ENCODE data around the gene TENM4.

The TENM4 gene

DNA sequence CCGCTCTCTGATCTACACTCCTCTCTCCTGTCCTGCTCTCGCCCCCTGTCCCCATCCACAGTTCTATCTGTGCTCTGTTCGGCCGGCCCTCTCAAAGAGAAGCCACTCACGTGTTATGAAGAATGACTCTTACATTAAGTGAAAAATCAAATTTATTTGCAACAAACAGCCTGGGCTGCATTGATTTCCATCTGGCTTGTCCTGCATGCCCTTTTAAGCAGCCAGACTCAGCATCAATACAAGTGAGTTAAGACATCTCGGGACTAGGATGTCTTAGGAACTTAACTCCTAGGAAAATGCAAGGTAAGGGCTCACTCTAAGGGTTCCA, 373.5 kb downstream of the TENM4 start:
- no peaks in the 10 kb centered on the region for H3K36me3 ChIP-seq (replicated peaks)
- no peaks in the 10 kb centered on the region for H3K9me3 ChIP-seq
- H3K27me3 ChIP-seq (ENCODE audit: low read depth) = no peaks in the 10 kb centered on the region
- in situ Hi-C loops (cut with MboI; ENCODE audit: low sequenced_read_pairs) = no loop called here
- H3K4me1 ChIP-seq = no peaks in the 10 kb centered on the region
- no peak for DNase-seq (ENCODE audit: low spot score in 2 of 2)
- no peak overlapping the region for H3K4me3 ChIP-seq

- Histone ChIP-seq H3K9me3 (no peaks in the 10 kb centered on the region), H3K4me3 (no peak overlapping the region), H3K27me3 (ENCODE audit: low read depth) (no peaks in the 10 kb centered on the region), H3K36me3 (replicated peaks) (no peaks in the 10 kb centered on the region), H3K4me1 (no peaks in the 10 kb centered on the region)
- in situ Hi-C loops (cut with MboI; ENCODE audit: low sequenced_read_pairs) = no loop called here
- peak in 1 of 2 experiments; percentile 19 for DNase-seq (ENCODE audit: low spot score in 2 of 2)
These were observed 374.1 kb downstream of the TENM4 start for GRCh38 chr11:79066456-79067351.

DNA sequence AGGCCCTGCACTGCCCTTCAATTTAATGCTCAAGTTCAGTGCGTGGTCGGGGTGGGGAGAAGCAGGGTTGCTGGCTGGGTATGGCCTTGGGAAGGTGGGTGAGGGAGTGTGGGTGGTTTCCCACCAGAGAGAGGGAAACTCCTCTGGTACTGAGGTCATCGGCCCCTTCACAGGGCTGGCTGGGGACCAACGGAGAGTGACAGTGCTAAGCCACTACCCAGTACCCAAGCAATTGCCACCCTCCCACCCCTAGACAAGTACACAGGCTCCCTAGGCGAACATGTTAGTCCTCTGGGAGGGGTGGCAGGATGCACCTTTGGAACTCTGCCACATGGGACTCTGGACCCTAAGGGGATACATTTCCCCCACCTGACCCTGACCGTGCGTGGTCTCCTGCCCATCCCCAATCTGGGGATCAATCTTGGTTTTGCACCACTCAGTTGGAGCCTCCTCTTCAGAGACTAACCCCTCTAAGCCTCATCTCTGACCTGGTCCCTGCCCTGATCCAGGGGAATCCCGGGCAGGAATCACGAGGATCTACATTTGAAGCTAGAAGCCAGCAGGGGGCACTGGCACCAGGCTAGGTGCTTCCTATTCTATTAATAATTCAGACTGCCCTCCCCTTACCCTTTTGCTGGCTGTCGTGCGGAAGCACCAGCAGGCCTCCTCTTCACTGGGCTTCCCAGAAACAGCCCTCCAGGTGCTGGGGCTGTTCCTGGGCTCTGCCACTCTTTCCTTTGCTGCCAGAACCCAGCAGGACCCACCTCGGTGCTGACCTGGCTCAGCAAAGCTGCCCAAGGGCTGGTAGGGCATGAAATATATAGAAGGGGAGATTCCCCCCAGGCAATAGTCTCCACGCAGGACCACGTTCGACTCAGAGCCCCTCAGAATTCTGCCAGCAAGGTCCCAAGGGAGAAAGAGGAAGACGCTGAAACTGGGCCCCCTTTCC, 377.7 kb downstream of the TENM4 start:
- peak in 1 of 2 experiments; percentile 42 for DNase-seq (ENCODE audit: low spot score in 2 of 2)
- no peak overlapping the region for H3K4me3 ChIP-seq
- in situ Hi-C loops (cut with MboI; ENCODE audit: low sequenced_read_pairs) = no loop called here
- H3K4me1 ChIP-seq = no peaks in the 10 kb centered on the region
- no peaks in the 10 kb centered on the region for H3K9me3 ChIP-seq
- H3K36me3 ChIP-seq (replicated peaks) = no peaks in the 10 kb centered on the region
- H3K27me3 ChIP-seq (ENCODE audit: low read depth) = no peaks in the 10 kb centered on the region

- in situ Hi-C loops (cut with MboI; ENCODE audit: low sequenced_read_pairs) = no loop called here
- no peaks in the 10 kb centered on the region for H3K4me1 ChIP-seq
- DNase-seq (ENCODE audit: low spot score in 2 of 2) = no peak
These were observed 380.5 kb downstream of the TENM4 start for GRCh38 chr11:79060081-79060953.

GRCh38 chr11:79059141-79059540, 381.7 kb downstream of the TENM4 start:
- Histone ChIP-seq H3K9me3 (no peaks in the 10 kb centered on the region), H3K4me1 (no peaks in the 10 kb centered on the region), H3K4me3 (no peak overlapping the region), H3K27me3 (ENCODE audit: low read depth) (no peaks in the 10 kb centered on the region), H3K36me3 (replicated peaks) (no peaks in the 10 kb centered on the region)
- no peak for DNase-seq (ENCODE audit: low spot score in 2 of 2)
- in situ Hi-C loops (cut with MboI; ENCODE audit: low sequenced_read_pairs) = no loop called here

More at GRCh38 chr11:79060081-79060953, 380.5 kb downstream of the TENM4 start:
- Histone ChIP-seq H3K36me3 (replicated peaks) (no peaks in the 10 kb centered on the region), H3K4me3 (no peak overlapping the region), H3K27me3 (ENCODE audit: low read depth) (no peaks in the 10 kb centered on the region), H3K9me3 (no peaks in the 10 kb centered on the region)

DNA sequence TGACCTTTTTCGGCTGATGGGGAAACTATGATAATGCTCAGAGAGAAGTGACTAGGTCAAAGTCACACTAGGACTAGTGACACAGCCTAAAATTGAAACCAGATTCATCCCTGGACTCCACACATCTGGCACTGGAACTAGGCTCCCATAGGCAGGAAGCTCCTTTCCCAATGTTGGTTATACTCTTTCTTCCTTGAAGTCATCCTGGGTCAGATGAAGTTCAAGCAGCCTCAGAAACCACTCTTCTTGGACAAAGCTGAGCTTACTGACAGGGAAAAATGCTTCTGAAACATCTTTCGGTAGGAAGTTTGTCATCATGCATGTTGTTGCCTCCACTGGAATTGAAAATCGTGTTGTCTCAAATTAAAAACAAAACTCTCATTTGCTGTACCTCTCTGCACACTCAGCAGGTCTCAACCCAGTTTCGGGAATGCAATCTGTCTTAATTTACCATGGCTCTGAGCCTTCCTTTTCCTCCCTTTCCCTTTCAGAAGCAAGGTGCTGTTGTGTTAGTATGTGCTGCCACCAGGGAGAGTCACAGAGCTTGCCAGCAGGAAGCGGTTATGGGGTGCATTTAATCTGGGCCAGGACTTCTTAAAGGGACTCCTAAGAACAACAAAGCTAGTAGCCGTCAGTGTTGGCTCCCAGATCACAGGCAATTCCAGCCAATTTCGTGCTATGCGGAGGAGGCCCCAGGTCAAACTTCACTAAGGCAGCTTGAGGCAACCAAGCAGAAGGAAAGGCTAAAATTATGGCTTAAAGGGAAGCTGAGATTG, 384.8 kb downstream of the TENM4 start:
- no peak for DNase-seq (ENCODE audit: low spot score in 2 of 2)
- Histone ChIP-seq H3K36me3 (replicated peaks) (no peaks in the 10 kb centered on the region), H3K4me3 (no peak overlapping the region), H3K4me1 (no peaks in the 10 kb centered on the region), H3K27me3 (ENCODE audit: low read depth) (no peaks in the 10 kb centered on the region), H3K9me3 (no peaks in the 10 kb centered on the region)
- in situ Hi-C loops (cut with MboI; ENCODE audit: low sequenced_read_pairs) = no loop called here

DNA sequence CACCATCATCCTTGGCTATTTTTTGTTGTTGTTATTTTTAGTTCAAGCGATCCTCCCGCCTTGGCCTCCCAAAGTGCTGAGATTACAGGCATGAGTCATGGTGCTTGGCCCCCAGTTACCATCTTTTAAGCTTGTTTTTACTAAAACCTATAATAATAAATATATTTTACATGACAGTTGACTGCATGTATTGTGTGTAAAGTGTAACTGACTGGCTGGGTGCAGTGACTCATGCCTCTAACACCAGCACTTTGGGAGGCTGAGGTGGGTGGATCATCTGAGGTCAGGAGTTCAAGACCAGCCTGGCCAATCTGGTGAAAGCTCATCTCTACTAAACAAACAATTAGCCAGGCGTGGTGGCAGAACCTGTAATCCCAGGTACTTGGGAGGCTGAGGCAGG, 386.2 kb downstream of the TENM4 start:
- in situ Hi-C loops (cut with MboI; ENCODE audit: low sequenced_read_pairs) = no loop called here
- Histone ChIP-seq H3K27me3 (ENCODE audit: low read depth) (no peaks in the 10 kb centered on the region), H3K36me3 (replicated peaks) (no peaks in the 10 kb centered on the region), H3K4me3 (no peak overlapping the region), H3K9me3 (no peaks in the 10 kb centered on the region), H3K4me1 (no peaks in the 10 kb centered on the region)
- DNase-seq (ENCODE audit: low spot score in 2 of 2) = no peak

- Histone ChIP-seq H3K27me3 (ENCODE audit: low read depth) (no peaks in the 10 kb centered on the region), H3K36me3 (replicated peaks) (no peaks in the 10 kb centered on the region), H3K9me3 (no peaks in the 10 kb centered on the region), H3K4me1 (no peaks in the 10 kb centered on the region), H3K4me3 (no peak overlapping the region)
- in situ Hi-C loops (cut with MboI; ENCODE audit: low sequenced_read_pairs) = no loop called here
- peak in 1 of 2 experiments; percentile 30 for DNase-seq (ENCODE audit: low spot score in 2 of 2)
These were observed 388.3 kb downstream of the TENM4 start for GRCh38 chr11:79052544-79052943.

DNA sequence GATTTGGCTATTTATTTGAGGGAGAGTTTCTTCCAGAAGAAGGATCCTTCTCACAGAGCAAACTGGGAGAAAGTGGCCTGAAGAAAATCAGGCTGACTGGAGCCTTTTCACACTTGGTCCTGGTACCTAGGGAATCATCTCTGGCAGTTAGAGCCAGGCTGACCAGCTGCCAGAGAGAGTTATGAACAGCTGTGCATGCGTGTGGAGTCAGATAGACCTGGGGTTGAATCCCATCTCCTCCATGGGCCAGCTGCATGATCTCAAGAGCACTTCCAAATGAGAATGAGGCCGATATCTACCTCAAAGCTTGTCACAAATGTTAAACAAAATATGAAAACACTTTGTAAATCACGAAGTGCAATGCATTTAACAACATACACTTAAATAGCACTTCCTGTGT, 390.0 kb downstream of the TENM4 start:
- H3K4me1 ChIP-seq = no peaks in the 10 kb centered on the region
- H3K27me3 ChIP-seq (ENCODE audit: low read depth) = no peaks in the 10 kb centered on the region
- H3K36me3 ChIP-seq (replicated peaks) = no peaks in the 10 kb centered on the region
- DNase-seq (ENCODE audit: low spot score in 2 of 2) = no peak
- no peak overlapping the region for H3K4me3 ChIP-seq
- no peaks in the 10 kb centered on the region for H3K9me3 ChIP-seq
- in situ Hi-C loops (cut with MboI; ENCODE audit: low sequenced_read_pairs) = no loop called here

DNA sequence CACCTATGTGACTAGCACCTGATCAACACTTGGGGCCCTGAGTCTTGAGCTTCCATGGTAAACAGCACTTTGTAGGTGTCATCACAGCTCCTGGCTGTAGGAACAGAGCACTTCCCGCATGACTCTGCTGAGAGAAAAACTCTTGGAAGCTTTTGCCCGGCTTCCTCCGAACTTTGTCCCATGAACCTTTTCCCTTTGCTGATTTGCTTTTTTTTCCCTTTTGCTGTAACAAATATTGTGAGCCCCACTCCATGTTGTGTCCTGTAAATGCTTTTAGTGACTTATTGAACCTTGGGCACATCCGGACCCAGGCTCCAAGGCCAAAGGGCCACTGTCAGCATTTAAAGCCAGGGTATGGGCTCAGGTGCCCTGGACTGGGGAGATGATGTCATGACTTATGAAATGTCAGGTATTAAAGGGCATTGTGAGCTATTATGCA, 391.1 kb downstream of the TENM4 start:
- in situ Hi-C loops (cut with MboI; ENCODE audit: low sequenced_read_pairs) = no loop called here
- no peak for DNase-seq (ENCODE audit: low spot score in 2 of 2)

DNA sequence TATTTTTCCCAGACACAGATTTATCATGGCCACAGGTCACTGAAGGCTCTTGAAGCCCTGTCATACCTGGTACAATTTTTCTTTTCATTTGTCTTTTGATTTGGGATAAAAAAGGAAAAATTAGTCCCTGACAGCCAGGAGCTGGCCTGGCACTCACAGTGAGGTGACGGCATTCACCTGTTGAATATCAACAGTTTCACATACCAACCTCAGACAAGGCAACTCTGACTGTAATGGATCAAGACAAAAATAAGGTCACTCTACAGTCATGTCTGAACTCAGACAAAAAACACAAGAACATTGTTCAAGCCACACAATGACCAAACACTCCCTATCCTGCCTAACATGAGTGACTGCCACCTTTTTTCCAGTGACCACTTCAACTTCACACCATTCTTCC, 392.9 kb downstream of the TENM4 start:
- Histone ChIP-seq H3K9me3 (no peaks in the 10 kb centered on the region), H3K27me3 (ENCODE audit: low read depth) (no peaks in the 10 kb centered on the region), H3K36me3 (replicated peaks) (no peaks in the 10 kb centered on the region), H3K4me3 (no peak overlapping the region), H3K4me1 (no peaks in the 10 kb centered on the region)
- in situ Hi-C loops (cut with MboI; ENCODE audit: low sequenced_read_pairs) = no loop called here
- no peak for DNase-seq (ENCODE audit: low spot score in 2 of 2)

More for the DNA sequence above, 391.1 kb downstream of the TENM4 start:
- H3K4me3 ChIP-seq = no peak overlapping the region
- no peaks in the 10 kb centered on the region for H3K4me1 ChIP-seq
- H3K9me3 ChIP-seq = no peaks in the 10 kb centered on the region
- H3K27me3 ChIP-seq (ENCODE audit: low read depth) = no peaks in the 10 kb centered on the region
- H3K36me3 ChIP-seq (replicated peaks) = no peaks in the 10 kb centered on the region

DNA sequence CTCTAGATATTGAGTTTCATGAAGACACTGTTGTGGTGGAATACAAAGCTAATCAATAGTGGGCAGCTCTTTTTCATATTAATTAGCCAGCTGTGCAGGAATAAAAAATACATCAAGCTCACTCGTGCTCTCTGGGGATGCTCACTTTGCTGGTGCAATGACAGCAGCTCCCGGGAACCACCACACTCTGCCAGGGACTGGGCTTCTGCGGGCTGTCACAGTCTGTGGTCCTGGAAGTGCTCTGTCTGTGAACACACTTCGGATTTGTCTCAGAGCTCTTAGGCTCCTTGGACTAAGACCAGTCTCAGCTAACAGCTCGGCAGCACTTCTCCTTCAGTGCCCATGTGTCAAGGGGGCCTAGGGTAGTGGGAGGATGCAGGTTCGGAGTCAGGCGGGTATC, 393.5 kb downstream of the TENM4 start:
- H3K36me3 ChIP-seq (replicated peaks) = no peaks in the 10 kb centered on the region
- DNase-seq (ENCODE audit: low spot score in 2 of 2) = no peak
- H3K27me3 ChIP-seq (ENCODE audit: low read depth) = no peaks in the 10 kb centered on the region
- no peaks in the 10 kb centered on the region for H3K9me3 ChIP-seq
- H3K4me1 ChIP-seq = no peaks in the 10 kb centered on the region
- H3K4me3 ChIP-seq = no peak overlapping the region
- in situ Hi-C loops (cut with MboI; ENCODE audit: low sequenced_read_pairs) = no loop called here

- DNase-seq (ENCODE audit: low spot score in 2 of 2) = no peak
- Histone ChIP-seq H3K4me3 (no peak overlapping the region), H3K36me3 (replicated peaks) (no peaks in the 10 kb centered on the region), H3K9me3 (no peaks in the 10 kb centered on the region), H3K27me3 (ENCODE audit: low read depth) (no peaks in the 10 kb centered on the region), H3K4me1 (no peaks in the 10 kb centered on the region)
- in situ Hi-C loops (cut with MboI; ENCODE audit: low sequenced_read_pairs) = no loop called here
These were observed 394.5 kb downstream of the TENM4 start for GRCh38 chr11:79046366-79046765.

All from HAP-1 (cell line).